Kidney (tissue), 14 donors: ENCODE data around the gene ALS2CL. TPM values are rescaled to one million over a fixed set of nuclear protein-coding genes. Genes with fewer than 3 reads are reported as not detected.

Experiments used
- DNase-seq, 5 donors: peaks; one replicate each; pipeline ENCODE4 v3.0.0-alpha.2; 2013 to 2020
- FAIRE-seq: peaks from 2 replicates; lab custom pipeline; 2012; peaks lifted over from hg19 to GRCh38; lab: Jason Lieb, UNC
- H3K27ac ChIP-seq, 2 donors: one replicate each; pipeline ENCODE4 v1.7.0; 2013; ENCODE audit warnings: low read depth in 2 of 2, low read length in 2 of 2, inconsistent platforms in 1 of 2
- H3K27me3 ChIP-seq: one replicate; pipeline ENCODE4 v1.7.1; 2013; ENCODE audit warnings: low read length, inconsistent platforms; ENCODE audit not compliant: control insufficient read depth, insufficient read depth
- H3K36me3 ChIP-seq, 3 donors: one replicate each; pipeline versions ENCODE4 v1.7.0 to v1.7.1; 2013; ENCODE audit warnings: low read length in 3 of 3, control low read depth in 1 of 3, inconsistent platforms in 1 of 3; ENCODE audit not compliant: insufficient read depth in 3 of 3, control insufficient read depth in 2 of 3
- H3K4me1 ChIP-seq, 3 donors: one replicate each; pipeline versions ENCODE4 v1.7.0 to v1.7.1; 2013; ENCODE audit warnings: low read length in 3 of 3, inconsistent platforms in 1 of 3, low read depth in 1 of 3; ENCODE audit not compliant: control insufficient read depth in 2 of 3, insufficient read depth in 2 of 3
- H3K4me3 ChIP-seq, 3 donors: one replicate each; pipeline versions ENCODE4 v1.7.0 to v1.8.1; 2013; ENCODE audit warnings: low read length in 3 of 3, control low read depth in 1 of 3, inconsistent platforms in 1 of 3
- H3K9ac ChIP-seq, 3 donors: one replicate each; pipeline versions ENCODE4 v1.7.0 to v1.7.1; 2013; ENCODE audit warnings: low read length in 3 of 3, control low read depth in 1 of 3, inconsistent platforms in 1 of 3
- H3K9me3 ChIP-seq, 3 donors: one replicate each; pipeline versions ENCODE4 v1.7.0 to v1.7.1; 2013; ENCODE audit warnings: low read length in 3 of 3, control low read depth in 1 of 3, inconsistent platforms in 1 of 3; ENCODE audit not compliant: control insufficient read depth in 2 of 3, insufficient read depth in 1 of 3
- intact Hi-C: fragments of 100-400 bp; cut with DNase I; formaldehyde crosslinking; loops from one replicate; pipeline ENCODE4 v1.11.1; 2022
- polyA plus RNA-seq: library from polyadenylated mRNA; stranded (reverse); fragments of 350-450 nt; fragmentation: Illumina TruSeq; extraction: RNeasy Lipid Tissue Mini Kit (QIAGEN cat#74804); gene quantifications from one replicate; pipeline ENCODE4 v1.2.3, GENCODE V29; 2014; ENCODE audit warnings: low read depth, low replicate concordance; ENCODE audit not compliant: insufficient read depth
- total RNA-seq: library from RNA; stranded (reverse); fragmentation: NEBNext Ultra II Directional; extraction: Animal tissue kit (Norgen Biotek cat#: 25700); gene quantifications from one replicate; pipeline ENCODE4 v1.2.1, GENCODE V29; 2021
- TF ChIP-seq, protein P1 (sequence below): IDR thresholded peaks from 3 replicates; pipeline ENCODE4 v1.5.1; 2012; ENCODE audit warnings: mild to moderate bottlenecking, moderate library complexity, borderline replicate concordance; ENCODE audit not compliant: insufficient read depth; ENCODE audit errors: extremely low read depth
- donor health status: control.
- donor health status: control.
- donor health status: control.
- donor health status: control.
- donor health status: control.
- donor health status: DM: yes; HTN: yes; CAD: no.
- donor health status: Normal renal cell carcinoma (clear cell type).

ALS2CL gene
- total and polyA plus RNA-seq, 2 donors from 2014 or later = 43.0 to 78.9 TPM

DNA sequence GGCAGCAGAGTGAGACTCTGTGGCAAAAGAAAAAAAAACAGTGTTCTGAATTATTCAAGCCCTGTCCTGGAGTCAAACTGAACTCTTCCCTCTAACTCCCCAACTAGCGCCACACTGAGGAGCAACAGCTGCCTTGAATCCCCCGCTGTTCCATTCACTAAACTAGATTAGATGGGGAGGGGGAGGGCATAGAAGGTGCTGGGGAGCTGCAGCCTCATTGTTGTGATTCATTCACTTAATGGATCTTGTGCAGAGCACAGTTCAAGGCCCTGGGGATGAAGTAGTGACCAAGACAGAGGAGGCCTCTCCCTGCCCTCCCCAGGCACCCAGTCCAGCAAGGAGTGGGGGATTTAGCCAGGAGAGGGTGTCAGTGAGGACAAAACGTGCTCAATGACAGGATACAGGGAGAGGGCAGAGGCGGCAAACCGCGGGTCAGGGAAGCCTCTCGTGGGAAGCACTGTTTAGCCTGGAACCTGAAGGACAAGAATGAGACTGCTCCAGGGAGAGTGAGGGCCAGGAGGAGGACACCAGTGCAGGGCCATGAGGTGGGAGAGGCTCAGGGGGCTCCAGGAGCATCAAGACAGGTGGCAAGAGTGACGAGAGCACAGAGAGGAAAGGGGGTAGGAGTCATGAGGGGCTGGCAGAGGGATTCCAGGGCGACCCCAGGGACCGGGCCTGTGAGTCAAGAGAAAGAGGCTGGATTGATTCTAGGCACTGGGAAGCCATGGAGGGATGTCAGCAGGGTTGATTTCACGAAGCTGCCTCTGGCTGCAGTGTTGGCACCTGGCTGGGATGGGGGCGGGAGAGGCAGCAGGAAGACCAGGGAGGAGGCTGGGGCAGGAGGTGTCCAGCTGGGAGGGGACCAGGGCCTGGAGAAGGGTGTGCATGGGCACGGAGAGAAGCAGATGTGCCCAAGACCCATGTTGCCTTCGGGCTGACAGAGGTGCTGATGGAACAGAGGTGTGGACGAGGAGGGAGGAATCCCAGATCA is 31.4 kb downstream of the ALS2CL start:
- TF ChIP-seq, protein P1, sequence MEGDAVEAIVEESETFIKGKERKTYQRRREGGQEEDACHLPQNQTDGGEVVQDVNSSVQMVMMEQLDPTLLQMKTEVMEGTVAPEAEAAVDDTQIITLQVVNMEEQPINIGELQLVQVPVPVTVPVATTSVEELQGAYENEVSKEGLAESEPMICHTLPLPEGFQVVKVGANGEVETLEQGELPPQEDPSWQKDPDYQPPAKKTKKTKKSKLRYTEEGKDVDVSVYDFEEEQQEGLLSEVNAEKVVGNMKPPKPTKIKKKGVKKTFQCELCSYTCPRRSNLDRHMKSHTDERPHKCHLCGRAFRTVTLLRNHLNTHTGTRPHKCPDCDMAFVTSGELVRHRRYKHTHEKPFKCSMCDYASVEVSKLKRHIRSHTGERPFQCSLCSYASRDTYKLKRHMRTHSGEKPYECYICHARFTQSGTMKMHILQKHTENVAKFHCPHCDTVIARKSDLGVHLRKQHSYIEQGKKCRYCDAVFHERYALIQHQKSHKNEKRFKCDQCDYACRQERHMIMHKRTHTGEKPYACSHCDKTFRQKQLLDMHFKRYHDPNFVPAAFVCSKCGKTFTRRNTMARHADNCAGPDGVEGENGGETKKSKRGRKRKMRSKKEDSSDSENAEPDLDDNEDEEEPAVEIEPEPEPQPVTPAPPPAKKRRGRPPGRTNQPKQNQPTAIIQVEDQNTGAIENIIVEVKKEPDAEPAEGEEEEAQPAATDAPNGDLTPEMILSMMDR = no peak
- peak in 4 of 5 donors; percentile 10 to 62 (median 31) for DNase-seq

DNA sequence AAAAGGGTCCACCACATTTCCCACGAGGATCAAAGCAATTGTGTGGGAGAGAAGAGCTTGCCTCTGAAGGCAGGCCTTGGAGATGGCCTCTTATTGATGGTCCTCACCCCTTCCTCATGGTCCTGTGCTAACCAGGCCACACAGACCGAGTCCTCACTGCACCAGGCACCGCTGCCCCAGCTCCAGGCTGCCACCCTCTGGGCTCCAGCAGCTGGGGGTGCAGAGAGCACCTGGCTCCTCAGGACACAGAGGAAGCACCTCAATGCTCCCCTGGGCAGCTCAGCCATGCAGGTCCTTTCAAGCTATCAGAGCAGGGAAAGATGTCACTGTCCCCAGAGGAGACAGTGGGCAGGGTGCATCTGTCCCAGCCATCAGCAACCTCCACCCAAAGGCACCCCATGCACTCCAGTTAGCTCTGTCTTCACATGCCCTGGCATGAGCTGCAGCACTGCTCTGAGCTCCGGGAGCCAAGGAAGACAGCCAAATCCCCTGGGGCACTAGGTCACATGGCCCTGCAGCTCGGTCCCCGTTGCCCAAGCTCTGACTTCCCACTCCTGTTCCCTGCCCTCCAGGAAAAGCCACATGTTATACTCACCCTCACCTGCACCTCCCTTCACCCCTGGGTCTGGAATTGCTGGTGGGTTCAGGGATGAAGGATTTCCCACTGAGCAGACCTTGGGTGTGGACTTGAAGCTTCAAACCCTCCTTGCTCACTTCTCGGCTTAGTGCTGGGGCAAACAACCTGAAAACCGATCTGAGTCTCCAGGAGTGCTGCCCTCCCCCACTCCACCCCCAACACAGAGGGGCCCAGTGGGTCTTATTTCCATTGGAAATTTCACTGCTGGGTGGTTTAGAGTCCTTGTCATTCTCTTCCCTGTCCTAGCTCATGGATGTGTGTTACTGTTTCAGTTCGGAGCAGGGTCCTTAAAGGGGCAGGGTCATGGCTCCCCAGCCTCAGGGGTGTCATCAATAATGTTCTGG is 32.6 kb downstream of the ALS2CL start:
- Histone ChIP-seq H3K27ac (no peak overlapping the region), H3K27me3 (no peaks in the 10 kb centered on the region), H3K9me3 (no peaks in the 10 kb centered on the region), H3K4me1 (peaks cover 7 to 28% (median 8%) of the 10 kb centered on the region in 3 donors), H3K36me3 (no peaks in the 10 kb centered on the region), H3K9ac (no peak overlapping the region), H3K4me3 (no peak overlapping the region)
- intact Hi-C loops = no loop called here
- FAIRE-seq (no peak), DNase-seq (peak in 4 of 5 donors; percentile 40 to 63 (median 54))
- TF ChIP-seq, protein P1 = no peak

More for the DNA sequence above, 31.4 kb downstream of the ALS2CL start:
- H3K9me3 ChIP-seq = no peaks in the 10 kb centered on the region
- H3K27ac ChIP-seq = no peak overlapping the region
- intact Hi-C loops = no loop called here
- H3K4me1 ChIP-seq = peaks cover 7 to 28% (median 8%) of the 10 kb centered on the region in 3 donors
- FAIRE-seq = no peak
- H3K36me3 ChIP-seq = no peaks in the 10 kb centered on the region
- no peak overlapping the region for H3K9ac ChIP-seq
- H3K27me3 ChIP-seq = no peaks in the 10 kb centered on the region
- no peak overlapping the region for H3K4me3 ChIP-seq

DNA sequence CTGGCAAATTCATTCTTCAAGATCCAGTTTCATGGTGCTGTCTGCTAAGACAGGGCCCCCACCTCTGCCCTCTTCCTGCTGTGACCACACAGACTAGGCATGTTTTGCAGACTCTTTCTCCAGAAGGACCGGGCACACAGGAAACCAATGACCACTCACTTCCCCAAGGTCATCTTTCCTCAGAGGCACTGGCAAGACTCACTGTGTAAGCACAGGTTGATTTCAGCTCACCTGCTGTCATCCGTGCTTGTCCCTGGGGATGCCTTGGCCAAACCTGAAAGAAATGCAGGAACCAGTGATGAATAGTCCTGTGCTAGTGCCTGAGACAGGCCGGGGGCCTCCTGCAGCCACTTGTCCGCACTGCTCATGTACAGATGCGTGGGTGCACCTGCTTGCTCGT is 33.5 kb downstream of the ALS2CL start:
- TF ChIP-seq, protein P1 = no peak
- Histone ChIP-seq H3K36me3 (no peaks in the 10 kb centered on the region), H3K27ac (no peak overlapping the region), H3K4me1 (peaks cover 7 to 28% (median 8%) of the 10 kb centered on the region in 3 donors), H3K27me3 (no peaks in the 10 kb centered on the region), H3K4me3 (no peak overlapping the region), H3K9me3 (no peaks in the 10 kb centered on the region), H3K9ac (no peak overlapping the region)
- intact Hi-C loops = no loop called here
- FAIRE-seq (no peak), DNase-seq (peak in 1 of 5 donors; percentile 30)
